ENCODE data around the gene YIPF4.
"Not testable (repeated sequence)": the region's sequence is repeated elsewhere in the genome, so short reads cannot be mapped to it uniquely, and the experiment has no call there.

YIPF4 gene

GRCh38 chr2:32250290-32250689 lies 27.4 kb upstream of the YIPF4 start:
- Histone ChIP-seq H3K4me3 (ENCODE audit: low read length) (no peak overlapping the region), H3K36me3 (ENCODE audit: insufficient read depth, low read length) (no peaks in the 10 kb centered on the region), H3K9me3 (ENCODE audit: insufficient read depth, low read depth, low read length) (no peaks in the 10 kb centered on the region), H3K27me3 (ENCODE audit: insufficient read depth, low read length) (no peaks in the 10 kb centered on the region), H3K9ac (ENCODE audit: low read depth, low read length) (no peak overlapping the region), H3K4me1 (ENCODE audit: insufficient read depth, low read length) (no peaks in the 10 kb centered on the region), H3K27ac (ENCODE audit: low read depth, low read length) (no peak overlapping the region)
- WGBS: 93% methylated on average over 10 of the region's 10 CpGs

- Histone ChIP-seq H3K27me3 (ENCODE audit: insufficient read depth, low read length) (no peaks in the 10 kb centered on the region), H3K36me3 (ENCODE audit: insufficient read depth, low read length) (no peaks in the 10 kb centered on the region), H3K4me3 (ENCODE audit: low read length) (no peak overlapping the region), H3K9me3 (ENCODE audit: insufficient read depth, low read depth, low read length) (no peaks in the 10 kb centered on the region), H3K9ac (ENCODE audit: low read depth, low read length) (no peak overlapping the region), H3K27ac (ENCODE audit: low read depth, low read length) (no peak overlapping the region), H3K4me1 (ENCODE audit: insufficient read depth, low read length) (no peaks in the 10 kb centered on the region)
- 86% methylated on average over 11 of the region's 13 CpGs for WGBS
Observed at GRCh38 chr2:32258242-32258641, 19.5 kb upstream of the YIPF4 start.

GRCh38 chr2:32260376-32260775 lies 17.3 kb upstream of the YIPF4 start:
- Histone ChIP-seq H3K9me3 (ENCODE audit: insufficient read depth, low read depth, low read length) (no peaks in the 10 kb centered on the region), H3K27ac (ENCODE audit: low read depth, low read length) (no peak overlapping the region), H3K4me1 (ENCODE audit: insufficient read depth, low read length) (no peaks in the 10 kb centered on the region), H3K9ac (ENCODE audit: low read depth, low read length) (no peak overlapping the region), H3K4me3 (ENCODE audit: low read length) (no peak overlapping the region), H3K27me3 (ENCODE audit: insufficient read depth, low read length) (no peaks in the 10 kb centered on the region), H3K36me3 (ENCODE audit: insufficient read depth, low read length) (no peaks in the 10 kb centered on the region)
- 81% methylated on average over 2 of the region's 2 CpGs for WGBS

- Histone ChIP-seq H3K36me3 (ENCODE audit: insufficient read depth, low read length) (no peaks in the 10 kb centered on the region), H3K4me3 (ENCODE audit: low read length) (no peak overlapping the region), H3K27ac (ENCODE audit: low read depth, low read length) (no peak overlapping the region), H3K4me1 (ENCODE audit: insufficient read depth, low read length) (no peaks in the 10 kb centered on the region), H3K27me3 (ENCODE audit: insufficient read depth, low read length) (no peaks in the 10 kb centered on the region), H3K9me3 (ENCODE audit: insufficient read depth, low read depth, low read length) (no peaks in the 10 kb centered on the region), H3K9ac (ENCODE audit: low read depth, low read length) (no peak overlapping the region)
- WGBS: 87% methylated on average over 3 of the region's 3 CpGs
Observed at GRCh38 chr2:32262105-32262504, 15.6 kb upstream of the YIPF4 start.

GRCh38 chr2:32264422-32265105 lies 13.1 kb upstream of the YIPF4 start, which contains the start of gene NLRC4:
Gene NLRC4 (minus strand): TSS chr2:32264886. CDS start chr2:32256775, 8,111 bp downstream.
- 85% methylated on average over 7 of the region's 7 CpGs for WGBS
- H3K27ac ChIP-seq (ENCODE audit: low read depth, low read length): no peak within 1 kb of the TSS
- no peaks in the 10 kb centered on the region for H3K9me3 ChIP-seq (ENCODE audit: insufficient read depth, low read depth, low read length)
- H3K4me1 ChIP-seq (ENCODE audit: insufficient read depth, low read length): no peaks in the 10 kb centered on the region
- no peak within 1 kb of the TSS for H3K9ac ChIP-seq (ENCODE audit: low read depth, low read length)
- no peak within 1 kb of the TSS for H3K4me3 ChIP-seq (ENCODE audit: low read length)
- no peaks in the 10 kb centered on the region for H3K36me3 ChIP-seq (ENCODE audit: insufficient read depth, low read length)
- H3K27me3 ChIP-seq (ENCODE audit: insufficient read depth, low read length): no peaks in the 10 kb centered on the region

- 56% methylated on average over 2 of the region's 2 CpGs for WGBS
Observed at GRCh38 chr2:32271063-32271462, 6.6 kb upstream of the YIPF4 start.

GRCh38 chr2:32272279-32272678 lies 5.4 kb upstream of the YIPF4 start:
- H3K4me1 ChIP-seq (ENCODE audit: insufficient read depth, low read length): no peaks in the 10 kb centered on the region

More at GRCh38 chr2:32271063-32271462, 6.6 kb upstream of the YIPF4 start:
- Histone ChIP-seq H3K9me3 (ENCODE audit: insufficient read depth, low read depth, low read length) (no peaks in the 10 kb centered on the region), H3K4me3 (ENCODE audit: low read length) (no peak overlapping the region), H3K9ac (ENCODE audit: low read depth, low read length) (no peak overlapping the region), H3K27me3 (ENCODE audit: insufficient read depth, low read length) (peaks cover 17% of the 10 kb centered on the region; the same call in 1 of the 2 replicates), H3K27ac (ENCODE audit: low read depth, low read length) (no peak overlapping the region), H3K4me1 (ENCODE audit: insufficient read depth, low read length) (no peaks in the 10 kb centered on the region), H3K36me3 (ENCODE audit: insufficient read depth, low read length) (no peaks in the 10 kb centered on the region)

GRCh38 chr2:32274289-32274688 lies 3.4 kb upstream of the YIPF4 start:
- no peaks in the 10 kb centered on the region for H3K36me3 ChIP-seq (ENCODE audit: insufficient read depth, low read length)
- peaks cover 17% of the 10 kb centered on the region; the same call in 1 of the 2 replicates for H3K27me3 ChIP-seq (ENCODE audit: insufficient read depth, low read length)
- no peak overlapping the region for H3K9ac ChIP-seq (ENCODE audit: low read depth, low read length)
- 83% methylated on average over 2 of the region's 2 CpGs for WGBS
- no peak overlapping the region for H3K4me3 ChIP-seq (ENCODE audit: low read length)
- no peaks in the 10 kb centered on the region for H3K4me1 ChIP-seq (ENCODE audit: insufficient read depth, low read length)
- no peaks in the 10 kb centered on the region for H3K9me3 ChIP-seq (ENCODE audit: insufficient read depth, low read depth, low read length)
- H3K27ac ChIP-seq (ENCODE audit: low read depth, low read length): no peak overlapping the region

More at GRCh38 chr2:32272279-32272678, 5.4 kb upstream of the YIPF4 start:
- peaks cover 17% of the 10 kb centered on the region; the same call in 1 of the 2 replicates for H3K27me3 ChIP-seq (ENCODE audit: insufficient read depth, low read length)
- H3K36me3 ChIP-seq (ENCODE audit: insufficient read depth, low read length): no peaks in the 10 kb centered on the region
- WGBS: 53% methylated on average over 3 of the region's 3 CpGs
- no peak overlapping the region for H3K27ac ChIP-seq (ENCODE audit: low read depth, low read length)
- no peaks in the 10 kb centered on the region for H3K9me3 ChIP-seq (ENCODE audit: insufficient read depth, low read depth, low read length)
- H3K9ac ChIP-seq (ENCODE audit: low read depth, low read length): no peak overlapping the region
- H3K4me3 ChIP-seq (ENCODE audit: low read length): no peak overlapping the region

- H3K36me3 ChIP-seq (ENCODE audit: insufficient read depth, low read length); H3K27ac ChIP-seq (ENCODE audit: low read depth, low read length); H3K4me1 ChIP-seq (ENCODE audit: insufficient read depth, low read length); H3K9ac ChIP-seq (ENCODE audit: low read depth, low read length); H3K9me3 ChIP-seq (ENCODE audit: insufficient read depth, low read depth, low read length); H3K4me3 ChIP-seq (ENCODE audit: low read length): not testable (repeated sequence)
- 98% methylated on average over 5 of the region's 7 CpGs for WGBS
- H3K27me3 ChIP-seq (ENCODE audit: insufficient read depth, low read length): peaks cover 12% of the 10 kb centered on the region; the same call in 1 of the 2 replicates
Observed at GRCh38 chr2:32275790-32276189, 1.9 kb upstream of the YIPF4 start.

- WGBS: 67% methylated on average over 5 of the region's 5 CpGs
- peak overlapping the region; percentile 90 for H3K4me3 ChIP-seq (ENCODE audit: low read length)
- H3K9me3 ChIP-seq (ENCODE audit: insufficient read depth, low read depth, low read length): no peaks in the 10 kb centered on the region
- no peaks in the 10 kb centered on the region for H3K4me1 ChIP-seq (ENCODE audit: insufficient read depth, low read length)
- H3K27ac ChIP-seq (ENCODE audit: low read depth, low read length): peak overlapping the region; percentile 5; the same call in 1 of the 2 replicates
- peaks cover 10% of the 10 kb centered on the region; the same call in 1 of the 2 replicates for H3K27me3 ChIP-seq (ENCODE audit: insufficient read depth, low read length)
- H3K9ac ChIP-seq (ENCODE audit: low read depth, low read length): peak overlapping the region; percentile 88; the same call in 1 of the 2 replicates
- peaks cover 5% of the 10 kb centered on the region; the same call in 1 of the 2 replicates for H3K36me3 ChIP-seq (ENCODE audit: insufficient read depth, low read length)
Observed at GRCh38 chr2:32277363-32277673, 386 bp upstream of the YIPF4 start.

- H3K4me3 ChIP-seq (ENCODE audit: low read length): peak overlapping the region; percentile 90
- H3K36me3 ChIP-seq (ENCODE audit: insufficient read depth, low read length): peaks cover 7% of the 10 kb centered on the region; the same call in 1 of the 2 replicates
- 67% methylated on average over 6 of the region's 6 CpGs for WGBS
Observed at GRCh38 chr2:32278478-32278853, 762 bp downstream of the YIPF4 start.

More at GRCh38 chr2:32278478-32278853, 762 bp downstream of the YIPF4 start:
- Histone ChIP-seq H3K9ac (ENCODE audit: low read depth, low read length) (peak overlapping the region; percentile 88), H3K27ac (ENCODE audit: low read depth, low read length) (peak overlapping the region; percentile 65), H3K4me1 (ENCODE audit: insufficient read depth, low read length) (no peaks in the 10 kb centered on the region), H3K27me3 (ENCODE audit: insufficient read depth, low read length) (peaks cover 4% of the 10 kb centered on the region; the same call in 1 of the 2 replicates), H3K9me3 (ENCODE audit: insufficient read depth, low read depth, low read length) (no peaks in the 10 kb centered on the region)
